Activated naive CD4-positive, alpha-beta T cell treated with anti-CD3 and anti-CD28 coated beads for 36 hours (primary cell): Measurements from ENCODE around the gene BRD9. TPM values are rescaled to one million over a fixed set of nuclear protein-coding genes. Genes with fewer than 3 reads are reported as not detected.
A peak's percentile ranks its signal among the peaks of the same experiment; 100 is the strongest.

Source experiments
- CTCF ChIA-PET: fragments of 350-600 bp; sonication (Branson Sonifier 250); formaldehyde crosslinking; loops from one replicate; lab custom pipeline; 2021; ENCODE audit warnings: antibody characterized with exemption; lab: Charles Lee
- DNase-seq: peaks from one replicate; pipeline ENCODE4 v3.0.0-alpha.2; 2020
- H3K27ac Mint-ChIP-seq: one replicate; pipeline ENCODE4 v1.8.0; 2021; ENCODE audit warnings: mild to moderate bottlenecking, mixed read lengths
- H3K27me3 Mint-ChIP-seq: one replicate; pipeline ENCODE4 v1.8.0; 2021; ENCODE audit warnings: low read depth, mixed read lengths
- H3K36me3 Mint-ChIP-seq: one replicate; pipeline ENCODE4 v1.8.0; 2021; ENCODE audit warnings: low read depth, mixed read lengths
- H3K4me1 Mint-ChIP-seq: one replicate; pipeline ENCODE4 v1.8.0; 2021; ENCODE audit warnings: low read depth, mixed read lengths
- H3K4me3 Mint-ChIP-seq: one replicate; pipeline ENCODE4 v1.8.0; 2021; ENCODE audit warnings: mild to moderate bottlenecking, moderate library complexity, mixed read lengths
- H3K9me3 Mint-ChIP-seq: one replicate; pipeline ENCODE4 v1.8.0; 2021; ENCODE audit warnings: mixed read lengths
- intact Hi-C: fragments of 100-400 bp; cut with micrococcal nuclease; formaldehyde crosslinking; loops from one replicate; pipeline ENCODE4 v1.15.1; 2023
- total RNA-seq, 2 experiments: library from RNA; stranded (reverse); gene quantifications; one replicate each; pipeline ENCODE4 v1.2.3, GENCODE V29; 2021

Gene BRD9
- total RNA-seq, 2 experiments from 2014 or later = 42.4 to 45.4 TPM

- DNase-seq = no peak
- Mint-ChIP-seq H3K27me3 (no peaks in the 10 kb centered on the region), H3K9me3 (no peaks in the 10 kb centered on the region), H3K27ac (peak overlapping the region; percentile 77), H3K36me3 (peaks cover 47% of the 10 kb centered on the region), H3K4me3 (peak overlapping the region; percentile 87), H3K4me1 (peaks cover 35% of the 10 kb centered on the region)
- intact Hi-C loops = loop anchor here (5.0 kb wide), 1 partner anchor 439 kb away; no protein-coding TSS in a partner anchor
- CTCF ChIA-PET = no interaction called here
Measured at GRCh38 chr5:891117-891836, 1.3 kb downstream of the BRD9 start.

GRCh38 chr5:889075-889710 is 3.4 kb downstream of the BRD9 start:
- CTCF ChIA-PET = interaction anchor here (0.7 to 0.9 kb wide), 2 partner anchors 14 to 171 kb away, joined by 3 read pairs; no protein-coding TSS in a partner anchor
- Mint-ChIP-seq H3K4me3 (no peak overlapping the region), H3K27me3 (no peaks in the 10 kb centered on the region), H3K9me3 (no peaks in the 10 kb centered on the region), H3K36me3 (peaks cover 45% of the 10 kb centered on the region), H3K27ac (no peak overlapping the region), H3K4me1 (peaks cover 35% of the 10 kb centered on the region)
- DNase-seq = no peak
- intact Hi-C loops = no loop called here

GRCh38 chr5:888638-889035 is 4.0 kb downstream of the BRD9 start:
- H3K27ac Mint-ChIP-seq = no peak overlapping the region
- no peak for DNase-seq

GRCh38 chr5:887947-888637 is 4.5 kb downstream of the BRD9 start:
- peaks cover 30% of the 10 kb centered on the region for H3K4me1 Mint-ChIP-seq

More at GRCh38 chr5:888638-889035, 4.0 kb downstream of the BRD9 start:
- Mint-ChIP-seq H3K9me3 (no peaks in the 10 kb centered on the region), H3K36me3 (peaks cover 47% of the 10 kb centered on the region), H3K4me3 (no peak overlapping the region), H3K27me3 (no peaks in the 10 kb centered on the region), H3K4me1 (peaks cover 30% of the 10 kb centered on the region)
- intact Hi-C loops = no loop called here
- CTCF ChIA-PET = interaction anchor here (0.7 to 0.9 kb wide), 2 partner anchors 14 to 171 kb away, joined by 3 read pairs; no protein-coding TSS in a partner anchor

GRCh38 chr5:886716-887325 is 5.8 kb downstream of the BRD9 start:
- CTCF ChIA-PET = no interaction called here

More at GRCh38 chr5:887947-888637, 4.5 kb downstream of the BRD9 start:
- Mint-ChIP-seq H3K9me3 (no peaks in the 10 kb centered on the region), H3K27me3 (no peaks in the 10 kb centered on the region), H3K36me3 (peaks cover 51% of the 10 kb centered on the region), H3K4me3 (no peak overlapping the region), H3K27ac (no peak overlapping the region)
- intact Hi-C loops = no loop called here
- no peak for DNase-seq
- CTCF ChIA-PET = interaction anchor here (0.7 kb wide), 1 partner anchor 172 kb away, joined by 3 read pairs; no protein-coding TSS in a partner anchor

GRCh38 chr5:886036-886435 is 6.6 kb downstream of the BRD9 start:
- no peak for DNase-seq
- Mint-ChIP-seq H3K36me3 (peaks cover 65% of the 10 kb centered on the region), H3K27ac (no peak overlapping the region), H3K4me1 (peaks cover 39% of the 10 kb centered on the region), H3K27me3 (no peaks in the 10 kb centered on the region), H3K4me3 (no peak overlapping the region), H3K9me3 (no peaks in the 10 kb centered on the region)
- intact Hi-C loops = no loop called here
- CTCF ChIA-PET = no interaction called here

More at GRCh38 chr5:886716-887325, 5.8 kb downstream of the BRD9 start:
- no peak overlapping the region for H3K27ac Mint-ChIP-seq
- peaks cover 62% of the 10 kb centered on the region for H3K36me3 Mint-ChIP-seq
- H3K4me3 Mint-ChIP-seq = no peak overlapping the region
- intact Hi-C loops = no loop called here
- H3K27me3 Mint-ChIP-seq = no peaks in the 10 kb centered on the region
- H3K9me3 Mint-ChIP-seq = no peaks in the 10 kb centered on the region
- DNase-seq = no peak
- H3K4me1 Mint-ChIP-seq = peaks cover 41% of the 10 kb centered on the region

- intact Hi-C loops = no loop called here
- CTCF ChIA-PET = no interaction called here
Measured at GRCh38 chr5:885529-885928, 7.1 kb downstream of the BRD9 start.

GRCh38 chr5:885127-885442 is 7.5 kb downstream of the BRD9 start:
- intact Hi-C loops = no loop called here
- H3K27me3 Mint-ChIP-seq = no peaks in the 10 kb centered on the region
- no peak for DNase-seq
- H3K9me3 Mint-ChIP-seq = no peaks in the 10 kb centered on the region
- peaks cover 67% of the 10 kb centered on the region for H3K36me3 Mint-ChIP-seq
- CTCF ChIA-PET = no interaction called here
- no peak overlapping the region for H3K27ac Mint-ChIP-seq
- H3K4me3 Mint-ChIP-seq = no peak overlapping the region
- peaks cover 30% of the 10 kb centered on the region for H3K4me1 Mint-ChIP-seq

More at GRCh38 chr5:885529-885928, 7.1 kb downstream of the BRD9 start:
- no peaks in the 10 kb centered on the region for H3K9me3 Mint-ChIP-seq
- H3K4me3 Mint-ChIP-seq = no peak overlapping the region
- no peak for DNase-seq
- no peak overlapping the region for H3K27ac Mint-ChIP-seq
- peaks cover 67% of the 10 kb centered on the region for H3K36me3 Mint-ChIP-seq
- H3K27me3 Mint-ChIP-seq = no peaks in the 10 kb centered on the region
- H3K4me1 Mint-ChIP-seq = peaks cover 34% of the 10 kb centered on the region

GRCh38 chr5:884345-885126 is 8.1 kb downstream of the BRD9 start:
- CTCF ChIA-PET = no interaction called here
- intact Hi-C loops = no loop called here
- peaks cover 27% of the 10 kb centered on the region for H3K4me1 Mint-ChIP-seq
- no peak for DNase-seq
- H3K27me3 Mint-ChIP-seq = no peaks in the 10 kb centered on the region
- peak overlapping the region; percentile 51 for H3K27ac Mint-ChIP-seq
- no peaks in the 10 kb centered on the region for H3K9me3 Mint-ChIP-seq
- H3K36me3 Mint-ChIP-seq = peaks cover 63% of the 10 kb centered on the region
- H3K4me3 Mint-ChIP-seq = no peak overlapping the region

GRCh38 chr5:883475-884181 is 9.0 kb downstream of the BRD9 start:
- intact Hi-C loops = no loop called here
- Mint-ChIP-seq H3K27ac (no peak overlapping the region), H3K9me3 (no peaks in the 10 kb centered on the region), H3K4me3 (no peak overlapping the region), H3K27me3 (no peaks in the 10 kb centered on the region), H3K4me1 (peaks cover 23% of the 10 kb centered on the region), H3K36me3 (peaks cover 60% of the 10 kb centered on the region)
- CTCF ChIA-PET = no interaction called here
- no peak for DNase-seq
